ENCODE results near the gene SRMS. TPM values are rescaled to one million over a fixed set of nuclear protein-coding genes. Genes with fewer than 3 reads are reported as not detected.

The SRMS gene
- total RNA-seq = not detected in 2 replicates

GRCh38 chr20:63547725-63548480 is at the start of gene SRMS:
Gene SRMS (minus strand): TSS chr20:63547749. CDS start chr20:63547463, 286 bp downstream.

GRCh38 chr20:63574156-63574828 is 26.7 kb upstream of the SRMS start, which contains the start of gene HELZ2:
Gene HELZ2 (minus strand): TSS chr20:63574239. CDS start chr20:63572385, 1,854 bp downstream.

GRCh38 chr20:63553933-63554290 is 6.4 kb upstream of the SRMS start, which contains the start of gene FNDC11:
Gene FNDC11 (plus strand): TSS chr20:63554159. CDS start chr20:63555664, 1,505 bp downstream.

GRCh38 chr20:63536997-63537524 is 10.5 kb downstream of the SRMS start, which contains the start of gene PTK6:
Gene PTK6 (minus strand): TSS chr20:63537376. CDS start chr20:63537314, 62 bp downstream.

GRCh38 chr20:63520504-63520933 is 27.0 kb downstream of the SRMS start, which contains the start of gene PPDPF:
Gene PPDPF (plus strand): TSS chr20:63520765. CDS start chr20:63521309, 544 bp downstream.

GRCh38 chr20:63498960-63499337 is 48.6 kb downstream of the SRMS start, which contains the start of gene EEF1A2:
Gene EEF1A2 (minus strand): TSS chr20:63499083. CDS start chr20:63497763, 1,320 bp downstream.

Other genes with a start within 250 kb of the SRMS start
- gene CHRNA4, start 186.4 kb downstream of the SRMS start, total RNA-seq = 0.05 TPM in 1 of 2 replicates, not detected in the other
- not detected in 2 replicates for gene KCNQ2, start 75.1 kb downstream of the SRMS start, total RNA-seq
- gene EEF1A2, start 48.7 kb downstream of the SRMS start, total RNA-seq = not detected in 2 replicates
- gene PPDPF, start 27.0 kb downstream of the SRMS start, total RNA-seq = 75.1 and 118 TPM in 2 replicates
- 0.15 TPM in 1 of 2 replicates, not detected in the other for gene PTK6, start 10.4 kb downstream of the SRMS start, total RNA-seq
- 0.05 and 0.12 TPM in 2 replicates for gene FNDC11, start 6.4 kb upstream of the SRMS start, total RNA-seq
- 25.2 and 44.7 TPM in 2 replicates for gene HELZ2, start 26.5 kb upstream of the SRMS start, total RNA-seq
- 8.7 and 9.0 TPM in 2 replicates for gene GMEB2, start 79.4 kb upstream of the SRMS start, total RNA-seq
- gene STMN3, start 105.7 kb upstream of the SRMS start, total RNA-seq = 41.1 and 41.4 TPM in 2 replicates
- gene RTEL1, start 110.6 kb upstream of the SRMS start, total RNA-seq = 8.2 and 14.4 TPM in 2 replicates
- gene TNFRSF6B, start 148.9 kb upstream of the SRMS start, total RNA-seq = 2.5 and 3.1 TPM in 2 replicates
- 22.8 and 32.0 TPM in 2 replicates for gene ARFRP1, start 160.2 kb upstream of the SRMS start, total RNA-seq
- 15.8 and 16.9 TPM in 2 replicates for gene ZGPAT, start 160.3 kb upstream of the SRMS start, total RNA-seq
- 1.1 and 2.9 TPM in 2 replicates for gene LIME1, start 188.9 kb upstream of the SRMS start, total RNA-seq
- 39.2 and 69.8 TPM in 2 replicates for gene SLC2A4RG, start 192.0 kb upstream of the SRMS start, total RNA-seq

Data from cardiac ventricle fibroblast (primary cell).